Epithelial cell of prostate (primary cell): Measurements from ENCODE around the gene ZNF772.
"Not testable (repeated sequence)": the region's sequence is repeated elsewhere in the genome, so short reads cannot be mapped to it uniquely, and the experiment has no call there.

Experiments used
- DNase-seq: peaks from one replicate; pipeline ENCODE4 v3.0.0-alpha.2; 2011; ENCODE audit warnings: low read depth, low spot score
- H3K27ac ChIP-seq: fragments of 450-650 bp; 2 replicates; pipeline ENCODE4 v1.5.1; 2017; ENCODE audit warnings: mild to moderate bottlenecking

Gene ZNF772

GRCh38 chr19:57477191-57478008 lies at the start of gene ZNF772:
Gene ZNF772 (minus strand): TSS chr19:57477566. CDS start chr19:57477309, 257 bp downstream.
- H3K27ac ChIP-seq = peak within 1 kb of the TSS; percentile 46
- peak; percentile 74 for DNase-seq

- not testable (repeated sequence) for DNase-seq, H3K27ac ChIP-seq
Observed at GRCh38 chr19:57518021-57518420, 40.7 kb upstream of the ZNF772 start.

GRCh38 chr19:57515255-57515654 lies 37.9 kb upstream of the ZNF772 start:
- DNase-seq = no peak
- H3K27ac ChIP-seq = no peak overlapping the region

GRCh38 chr19:57512845-57513244 lies 35.5 kb upstream of the ZNF772 start:
- no peak for DNase-seq

GRCh38 chr19:57511484-57511883 lies 34.1 kb upstream of the ZNF772 start:
- H3K27ac ChIP-seq = no peak overlapping the region
- no peak for DNase-seq

More at GRCh38 chr19:57512845-57513244, 35.5 kb upstream of the ZNF772 start:
- no peak overlapping the region for H3K27ac ChIP-seq

GRCh38 chr19:57506163-57506562 lies 28.8 kb upstream of the ZNF772 start:
- H3K27ac ChIP-seq = no peak overlapping the region
- DNase-seq = no peak

- not testable (repeated sequence) for DNase-seq
- H3K27ac ChIP-seq = peak overlapping the region; percentile 72
Observed at GRCh38 chr19:57500400-57500799, 23.0 kb upstream of the ZNF772 start.

- DNase-seq = peak; percentile 75
Observed at GRCh38 chr19:57499680-57500395, 22.5 kb upstream of the ZNF772 start, which contains the start of gene ZNF773. Gene ZNF773 (plus strand): TSS chr19:57499938. CDS start chr19:57500081, 143 bp downstream.

GRCh38 chr19:57499332-57499679 lies 21.9 kb upstream of the ZNF772 start:
- H3K27ac ChIP-seq, DNase-seq: not testable (repeated sequence)

More at GRCh38 chr19:57499680-57500395, 22.5 kb upstream of the ZNF772 start, which contains the start of gene ZNF773:
- H3K27ac ChIP-seq = peak within 1 kb of the TSS; percentile 72

- DNase-seq = not testable (repeated sequence)
- H3K27ac ChIP-seq = peak overlapping the region; percentile 81
Observed at GRCh38 chr19:57488299-57488644, 10.9 kb upstream of the ZNF772 start.

- peak; percentile 80 for DNase-seq
- peak within 1 kb of the TSS; percentile 81 for H3K27ac ChIP-seq
Observed at GRCh38 chr19:57487477-57488298, 10.3 kb upstream of the ZNF772 start, which contains the start of gene ZNF419. Gene ZNF419 (plus strand): TSS chr19:57487750. CDS start chr19:57487951, 201 bp downstream.

GRCh38 chr19:57473646-57474045 lies 3.7 kb downstream of the ZNF772 start:
- no peak for DNase-seq
- H3K27ac ChIP-seq = no peak overlapping the region

GRCh38 chr19:57466489-57466888 lies 10.9 kb downstream of the ZNF772 start:
- no peak overlapping the region for H3K27ac ChIP-seq
- no peak for DNase-seq

GRCh38 chr19:57465680-57466381 lies 11.5 kb downstream of the ZNF772 start:
- no peak overlapping the region for H3K27ac ChIP-seq
- DNase-seq = no peak

- no peak for DNase-seq
- H3K27ac ChIP-seq = no peak overlapping the region
Observed at GRCh38 chr19:57452307-57452706, 25.1 kb downstream of the ZNF772 start.

- DNase-seq = no peak
- H3K27ac ChIP-seq = no peak overlapping the region
Observed at GRCh38 chr19:57443121-57443696, 34.2 kb downstream of the ZNF772 start.

- no peak for DNase-seq
Observed at GRCh38 chr19:57441979-57442752, 35.2 kb downstream of the ZNF772 start.

GRCh38 chr19:57438925-57439324 lies 38.4 kb downstream of the ZNF772 start:
- no peak for DNase-seq
- no peak overlapping the region for H3K27ac ChIP-seq

More at GRCh38 chr19:57441979-57442752, 35.2 kb downstream of the ZNF772 start:
- H3K27ac ChIP-seq = no peak overlapping the region

- H3K27ac ChIP-seq = no peak overlapping the region
- no peak for DNase-seq
Observed at GRCh38 chr19:57437931-57438330, 39.4 kb downstream of the ZNF772 start.
